CD14-positive monocyte (primary cell): ENCODE measurements around the gene BICD1. TPM values are rescaled to one million over a fixed set of nuclear protein-coding genes. Genes with fewer than 3 reads are reported as not detected.

ENCODE experiments used
- DNase-seq, 3 donors: peaks; one replicate each; pipeline ENCODE4 v3.0.0-alpha.2; 2011 to 2022
- H2AFZ ChIP-seq: 2 replicates; pipeline ENCODE4 v1.6.0; 2012; ENCODE audit warnings: mild to moderate bottlenecking, low read depth, low read length, inconsistent platforms; ENCODE audit not compliant: insufficient read depth, poor library complexity, severe bottlenecking
- H3K27ac ChIP-seq, 2 donors: 1 replicate in 1 of 2; 2 replicates in 1 of 2; pipeline ENCODE4 v1.5.1; 2012 to 2013; ENCODE audit warnings: low read length in 2 of 2, control low read depth in 1 of 2, inconsistent platforms in 1 of 2, low read depth in 1 of 2, mild to moderate bottlenecking in 1 of 2
- H3K27me3 ChIP-seq, 2 donors: one replicate each; pipeline versions ENCODE4 v1.6.0 to v1.6.1; 2011 to 2013; ENCODE audit warnings: low read length in 2 of 2; ENCODE audit not compliant: control insufficient read depth in 2 of 2, insufficient read depth in 2 of 2
- H3K36me3 ChIP-seq, 2 donors: replicated peaks in 1 of 2; 1 replicate in 1 of 2; 2 replicates in 1 of 2; pipeline versions ENCODE4 v1.5.1 to v1.6.1; 2012 to 2013; ENCODE audit warnings: low read length in 2 of 2, control low read depth in 1 of 2, inconsistent platforms in 1 of 2, mild to moderate bottlenecking in 1 of 2; ENCODE audit not compliant: insufficient read depth in 2 of 2, control insufficient read depth in 1 of 2
- H3K4me1 ChIP-seq, 2 donors: 1 replicate in 1 of 2; 2 replicates in 1 of 2; pipeline versions ENCODE4 v1.5.1 to v1.6.1; 2012 to 2013; ENCODE audit warnings: low read length in 2 of 2, control low read depth in 1 of 2, inconsistent platforms in 1 of 2, mild to moderate bottlenecking in 1 of 2, moderate library complexity in 1 of 2; ENCODE audit not compliant: insufficient read depth in 2 of 2, control insufficient read depth in 1 of 2
- H3K4me2 ChIP-seq: replicated peaks from 2 replicates; pipeline ENCODE3; 2012; ENCODE audit warnings: low read length, moderate library complexity, mild to moderate bottlenecking; ENCODE audit not compliant: poor library complexity, severe bottlenecking; ENCODE audit errors: extremely low read depth
- H3K4me3 ChIP-seq, 3 experiments: fragments of 200-600 bp in 1 of 3; sonication (generic) in 1 of 3; replicated peaks in 1 of 3; 1 replicate in 2 of 3; 2 replicates in 1 of 3; pipeline ENCODE4 v1.5.1; 2011 to 2013; ENCODE audit warnings: low read length in 3 of 3, mild to moderate bottlenecking in 3 of 3, control low read depth in 2 of 3, low read depth in 2 of 3, inconsistent platforms in 1 of 3, moderate library complexity in 1 of 3
- H3K79me2 ChIP-seq: 2 replicates; pipeline ENCODE4 v1.6.0; 2012; ENCODE audit warnings: mild to moderate bottlenecking, control low read depth, inconsistent platforms, low read length, moderate library complexity; ENCODE audit not compliant: insufficient read depth
- H3K9ac ChIP-seq: 2 replicates; pipeline ENCODE4 v1.6.0; 2017; ENCODE audit warnings: low read length, mild to moderate bottlenecking; ENCODE audit not compliant: insufficient read depth, poor library complexity, severe bottlenecking
- H3K9me3 ChIP-seq, 2 donors: replicated peaks in 1 of 2; 1 replicate in 1 of 2; 2 replicates in 1 of 2; pipeline versions ENCODE4 v1.5.1 to v1.6.1; 2012 to 2013; ENCODE audit warnings: low read length in 2 of 2, control low read depth in 1 of 2; ENCODE audit not compliant: control insufficient read depth in 1 of 2, insufficient read depth in 1 of 2
- H4K20me1 ChIP-seq: 2 replicates; pipeline ENCODE4 v1.6.0; 2012; ENCODE audit warnings: mild to moderate bottlenecking, low read length, control low read depth, moderate library complexity; ENCODE audit not compliant: insufficient read depth
- H3K27ac Mint-ChIP-seq, 7 donors: one replicate each; pipeline ENCODE4 v1.8.0; 2020; ENCODE audit warnings: mild to moderate bottlenecking in 7 of 7, mixed read lengths in 7 of 7, moderate library complexity in 6 of 7, inconsistent platforms in 2 of 7
- H3K27me3 Mint-ChIP-seq, 3 donors: one replicate each; pipeline ENCODE4 v1.8.0; 2021 to 2022; ENCODE audit warnings: low read depth in 3 of 3, mild to moderate bottlenecking in 3 of 3, mixed read lengths in 3 of 3, moderate library complexity in 3 of 3, inconsistent platforms in 1 of 3
- H3K36me3 Mint-ChIP-seq, 2 donors: one replicate each; pipeline ENCODE4 v1.8.0; 2020; ENCODE audit warnings: mixed read lengths in 2 of 2, inconsistent platforms in 1 of 2, mild to moderate bottlenecking in 1 of 2
- H3K4me1 Mint-ChIP-seq: one replicate; pipeline ENCODE4 v1.8.0; 2020; ENCODE audit warnings: mild to moderate bottlenecking, mixed read lengths
- H3K4me3 Mint-ChIP-seq, 2 donors: one replicate each; pipeline ENCODE4 v1.8.0; 2020; ENCODE audit warnings: mild to moderate bottlenecking in 2 of 2, mixed read lengths in 2 of 2, moderate library complexity in 1 of 2
- H3K9me3 Mint-ChIP-seq, 7 donors: one replicate each; pipeline ENCODE4 v1.8.0; 2020 to 2022; ENCODE audit warnings: mixed read lengths in 7 of 7, mild to moderate bottlenecking in 6 of 7, moderate library complexity in 6 of 7, inconsistent platforms in 2 of 7
- WGBS: methylation state at CpG from one replicate; pipeline ENCODE4 v1.1.5; 2013; ENCODE audit warnings: missing lambda C conversion rate; ENCODE audit not compliant: insufficient coverage; 5-methylcytosine and 5-hydroxymethylcytosine counted together
- intact Hi-C, 2 donors: fragments of 100-400 bp; cut with micrococcal nuclease; formaldehyde crosslinking; loops; one replicate each; pipeline versions ENCODE4 v1.15.0 to v1.15.1; 2023
- polyA plus RNA-seq, 3 donors: library from polyadenylated mRNA; depleted of rRNA in 1 of 3; unstranded in 2 of 3; stranded (reverse) in 1 of 3; fragments of 300-500 nt in 2 of 3; fragments of >200 nt in 1 of 3; fragmentation: Illumina TruSeq in 2 of 3; gene quantifications; 1 replicate in 2 of 3; 2 replicates in 1 of 3; pipeline ENCODE4 v1.2.3, GENCODE V29; 2012 to 2021
- TF ChIP-seq, protein P1 (sequence below): fragments of 200-600 bp; IDR thresholded peaks from one replicate; pipeline ENCODE4 v1.8.0; 2022; ENCODE audit warnings: antibody characterized with exemption, mild to moderate bottlenecking

Gene BICD1
- polyA plus RNA-seq, 3 donors, result 0.55 to 2.1 (median 1.6) TPM

DNA sequence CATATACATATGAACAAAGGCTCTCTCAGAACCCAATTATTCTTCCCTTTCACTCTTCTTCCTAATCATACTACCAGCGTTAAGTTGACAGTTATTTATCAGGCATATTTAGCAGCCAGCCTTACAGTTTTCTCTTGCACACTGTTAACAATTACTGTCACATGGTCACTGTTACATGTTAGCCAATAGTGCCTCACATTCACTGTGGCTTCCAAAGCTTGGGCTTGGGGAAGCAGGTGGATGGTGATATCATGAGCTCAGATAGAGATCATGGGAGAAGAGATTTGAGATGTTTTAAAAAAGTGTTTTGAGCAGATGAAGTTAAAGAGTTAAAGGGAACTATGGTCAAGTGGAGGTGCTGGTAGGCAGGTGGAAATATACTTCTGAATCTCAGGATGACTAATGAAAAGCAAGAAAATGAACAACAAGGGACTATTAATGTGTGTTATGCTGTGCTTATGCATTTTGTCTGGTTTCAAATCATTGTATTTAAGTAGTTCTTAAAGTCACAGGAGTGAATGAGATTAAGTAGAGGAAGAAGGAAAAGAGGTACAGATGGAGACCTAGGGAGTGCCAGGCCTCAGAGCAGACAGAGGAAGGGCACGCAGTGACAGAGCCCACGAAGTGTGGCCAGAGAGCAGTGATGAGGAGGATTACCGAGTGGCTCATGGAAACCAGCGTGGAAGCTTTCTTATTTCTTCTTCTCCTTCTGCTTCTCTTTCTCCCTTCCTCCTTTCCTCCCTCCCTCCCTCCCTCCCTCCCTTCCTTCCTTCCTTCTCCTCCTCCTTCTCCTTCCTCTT is 39.6 kb downstream of the BICD1 start:
- DNase-seq, result no peak
- Mint-ChIP-seq H3K9me3 (peaks cover 3 to 12% (median 7%) of the 10 kb centered on the region in 7 donors), H3K27me3 (peaks cover 0 to 1% (median 0%) of the 10 kb centered on the region in 3 donors), H3K4me1 (no peaks in the 10 kb centered on the region), H3K27ac (peak overlapping the region in 1 of 7 donors; percentile 38), H3K36me3 (peaks cover 0 to 3% of the 10 kb centered on the region in 2 donors), H3K4me3 (no peak overlapping the region)
- TF ChIP-seq, protein P1, sequence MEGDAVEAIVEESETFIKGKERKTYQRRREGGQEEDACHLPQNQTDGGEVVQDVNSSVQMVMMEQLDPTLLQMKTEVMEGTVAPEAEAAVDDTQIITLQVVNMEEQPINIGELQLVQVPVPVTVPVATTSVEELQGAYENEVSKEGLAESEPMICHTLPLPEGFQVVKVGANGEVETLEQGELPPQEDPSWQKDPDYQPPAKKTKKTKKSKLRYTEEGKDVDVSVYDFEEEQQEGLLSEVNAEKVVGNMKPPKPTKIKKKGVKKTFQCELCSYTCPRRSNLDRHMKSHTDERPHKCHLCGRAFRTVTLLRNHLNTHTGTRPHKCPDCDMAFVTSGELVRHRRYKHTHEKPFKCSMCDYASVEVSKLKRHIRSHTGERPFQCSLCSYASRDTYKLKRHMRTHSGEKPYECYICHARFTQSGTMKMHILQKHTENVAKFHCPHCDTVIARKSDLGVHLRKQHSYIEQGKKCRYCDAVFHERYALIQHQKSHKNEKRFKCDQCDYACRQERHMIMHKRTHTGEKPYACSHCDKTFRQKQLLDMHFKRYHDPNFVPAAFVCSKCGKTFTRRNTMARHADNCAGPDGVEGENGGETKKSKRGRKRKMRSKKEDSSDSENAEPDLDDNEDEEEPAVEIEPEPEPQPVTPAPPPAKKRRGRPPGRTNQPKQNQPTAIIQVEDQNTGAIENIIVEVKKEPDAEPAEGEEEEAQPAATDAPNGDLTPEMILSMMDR, result no peak
- H3K27ac ChIP-seq, result no peak overlapping the region
- H3K36me3 ChIP-seq, result no peaks in the 10 kb centered on the region
- no CpG with 5 or more reads among the region's 5 CpGs for WGBS
- peaks cover 4 to 13% of the 10 kb centered on the region in 2 donors for H3K9me3 ChIP-seq
- no peak overlapping the region for H3K9ac ChIP-seq
- H3K4me1 ChIP-seq, result peaks cover 3 to 7% of the 10 kb centered on the region in 2 donors
- H3K27me3 ChIP-seq, result no peaks in the 10 kb centered on the region
- intact Hi-C loops, result no loop called here
- H3K4me2 ChIP-seq, result no peak overlapping the region
- no peaks in the 10 kb centered on the region for H3K79me2 ChIP-seq
- H2AFZ ChIP-seq, result no peak overlapping the region
- H3K4me3 ChIP-seq, result no peak overlapping the region
- H4K20me1 ChIP-seq, result no peaks in the 10 kb centered on the region

DNA sequence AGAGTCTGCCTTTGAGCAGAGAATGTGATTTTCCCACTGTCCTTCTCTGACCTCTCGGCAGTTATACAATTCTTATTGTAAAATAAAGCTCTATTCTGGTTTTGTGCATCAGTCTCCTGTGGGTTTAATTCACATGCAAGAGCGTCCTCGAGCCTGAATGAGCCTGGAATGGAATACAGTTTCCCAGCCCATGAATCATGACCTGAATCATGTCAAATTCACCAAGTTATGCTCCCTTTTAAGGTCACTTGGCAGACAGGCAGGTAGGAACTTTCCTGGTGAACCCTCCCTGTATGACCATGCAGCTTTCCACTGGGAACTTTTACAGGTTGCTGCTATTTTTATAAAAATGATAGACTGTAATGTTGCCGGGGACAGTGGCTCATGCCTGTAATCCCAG is 41.7 kb downstream of the BICD1 start:
- no peak overlapping the region for H2AFZ ChIP-seq
- no peaks in the 10 kb centered on the region for H3K36me3 ChIP-seq
- no peaks in the 10 kb centered on the region for H4K20me1 ChIP-seq
- Mint-ChIP-seq H3K4me1 (no peaks in the 10 kb centered on the region), H3K36me3 (peaks cover 0 to 3% of the 10 kb centered on the region in 2 donors), H3K9me3 (peaks cover 3 to 11% (median 7%) of the 10 kb centered on the region in 7 donors), H3K27ac (no peak overlapping the region), H3K4me3 (no peak overlapping the region), H3K27me3 (peaks cover 0 to 1% (median 0%) of the 10 kb centered on the region in 3 donors)
- peaks cover 3 to 7% of the 10 kb centered on the region in 2 donors for H3K4me1 ChIP-seq
- no peaks in the 10 kb centered on the region for H3K79me2 ChIP-seq
- H3K27ac ChIP-seq, result no peak overlapping the region
- TF ChIP-seq, protein P1, result no peak
- no peak overlapping the region for H3K4me2 ChIP-seq
- H3K27me3 ChIP-seq, result no peaks in the 10 kb centered on the region
- DNase-seq, result no peak
- H3K4me3 ChIP-seq, result no peak overlapping the region
- WGBS, result 90% methylated on average over 2 of the region's 4 CpGs
- H3K9me3 ChIP-seq, result peaks cover 4 to 13% of the 10 kb centered on the region in 2 donors
- H3K9ac ChIP-seq, result no peak overlapping the region
- intact Hi-C loops, result no loop called here
